ENCODE data around the gene DCUN1D2.
"Not testable (repeated sequence)": the region's sequence is repeated elsewhere in the genome, so short reads cannot be mapped to it uniquely, and the experiment has no call there.

Gene DCUN1D2

DNA sequence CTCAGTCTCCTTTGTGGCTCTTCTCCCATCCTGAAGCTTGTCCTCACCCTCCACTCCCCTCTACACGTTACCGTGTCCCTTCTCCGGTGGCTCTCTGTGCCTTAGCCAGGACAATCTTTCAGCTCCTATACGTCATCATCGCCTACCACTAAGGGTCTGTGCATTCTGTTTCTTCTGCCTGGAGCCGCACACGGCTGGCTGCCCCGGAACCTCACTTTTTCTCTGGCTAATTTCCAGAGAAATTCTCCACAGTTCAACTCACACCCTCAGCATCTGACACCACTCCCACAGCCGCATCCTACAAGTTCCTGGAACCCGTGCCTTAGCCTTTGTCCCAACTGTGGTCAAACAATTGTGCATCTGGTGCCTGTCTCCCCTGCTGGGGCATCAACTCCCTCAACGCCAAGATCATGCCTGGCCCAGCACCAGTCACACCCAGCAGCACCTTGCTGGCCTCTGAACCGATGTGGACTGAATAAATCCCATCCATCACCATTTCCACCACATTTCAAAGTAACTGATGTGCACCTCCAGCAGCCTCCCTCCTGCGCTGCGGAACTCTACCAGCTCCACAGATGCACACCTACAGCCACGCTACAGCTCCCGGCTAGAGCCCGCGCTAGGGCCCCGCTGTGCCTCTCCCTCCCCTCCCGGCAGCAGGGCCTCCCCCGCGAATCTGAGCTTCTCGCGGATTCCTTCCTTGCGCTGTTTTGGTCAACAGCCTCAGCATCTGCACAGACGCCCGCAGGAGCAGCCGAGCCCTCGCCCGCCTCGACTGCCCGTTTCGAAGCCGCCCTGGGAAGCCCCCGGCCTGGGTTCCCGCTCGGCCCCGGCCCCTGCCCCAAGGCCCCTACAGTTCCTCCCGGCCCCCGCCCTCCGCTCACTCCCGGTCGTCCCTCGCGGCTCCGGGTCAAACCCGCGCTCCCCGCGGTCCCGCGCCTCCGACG is 689 bp downstream of the DCUN1D2 start:
- DNase-seq (ENCODE audit: low read depth) = peak; percentile 68

DNA sequence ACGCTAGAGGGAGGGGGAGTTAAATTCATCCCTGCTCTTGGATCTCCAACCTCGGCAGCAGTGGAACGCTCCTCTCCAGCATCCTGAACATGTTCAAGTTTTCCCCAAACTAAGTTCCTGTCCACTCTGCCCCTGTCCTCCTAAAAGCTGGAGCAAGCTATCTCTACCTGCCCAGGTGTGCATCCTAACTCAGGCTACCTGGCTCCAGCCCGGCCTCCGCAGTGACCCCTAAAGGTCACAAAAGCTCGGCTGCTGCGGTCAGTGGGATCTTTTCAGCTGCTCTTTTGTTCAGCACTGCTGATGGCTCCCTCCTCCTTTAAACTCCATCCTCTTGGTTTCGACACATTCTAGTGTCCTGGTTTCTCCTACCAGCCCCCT is 1.4 kb downstream of the DCUN1D2 start:
- no peak for DNase-seq (ENCODE audit: low read depth)

DNA sequence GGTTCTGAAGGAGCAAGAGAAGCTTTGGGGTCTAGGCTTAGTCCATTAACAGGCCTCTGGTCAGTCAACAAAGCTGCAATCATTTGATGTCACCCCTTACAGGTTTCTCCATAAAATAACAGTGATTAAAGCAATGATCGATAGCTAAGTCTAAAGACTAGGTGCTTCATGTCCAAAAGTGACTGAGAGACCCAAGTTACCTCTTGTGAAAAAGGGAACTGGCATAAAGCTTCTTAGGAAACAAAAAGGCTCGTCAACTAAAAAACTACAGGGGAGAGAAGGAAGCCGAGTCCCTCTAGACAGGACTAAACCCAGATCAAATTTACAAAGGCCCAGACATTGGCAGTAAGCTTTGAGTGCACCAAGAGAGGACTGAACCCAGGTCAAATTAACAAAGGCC is 2.2 kb downstream of the DCUN1D2 start:
- no peak for DNase-seq (ENCODE audit: low read depth)

DNA sequence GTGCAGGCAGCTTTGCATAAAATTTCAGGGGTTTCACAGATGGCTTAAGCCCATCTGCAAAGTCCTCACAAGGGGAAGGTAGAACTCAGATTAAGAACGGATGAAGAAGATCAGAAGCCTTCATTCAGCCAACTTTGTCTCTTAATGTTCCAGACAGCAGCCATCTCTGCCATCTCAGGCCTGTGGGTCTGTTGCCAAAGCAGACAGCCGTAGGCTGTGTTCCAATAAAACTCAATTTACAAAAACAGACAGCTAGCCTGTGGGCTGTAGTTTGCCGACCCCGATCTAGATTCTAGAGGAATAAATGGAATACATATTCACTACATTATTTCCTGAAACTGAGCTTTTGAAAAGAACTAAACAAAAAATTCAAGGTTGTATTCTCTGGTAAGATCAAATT is 3.8 kb downstream of the DCUN1D2 start:
- DNase-seq (ENCODE audit: low read depth) = no peak

DNA sequence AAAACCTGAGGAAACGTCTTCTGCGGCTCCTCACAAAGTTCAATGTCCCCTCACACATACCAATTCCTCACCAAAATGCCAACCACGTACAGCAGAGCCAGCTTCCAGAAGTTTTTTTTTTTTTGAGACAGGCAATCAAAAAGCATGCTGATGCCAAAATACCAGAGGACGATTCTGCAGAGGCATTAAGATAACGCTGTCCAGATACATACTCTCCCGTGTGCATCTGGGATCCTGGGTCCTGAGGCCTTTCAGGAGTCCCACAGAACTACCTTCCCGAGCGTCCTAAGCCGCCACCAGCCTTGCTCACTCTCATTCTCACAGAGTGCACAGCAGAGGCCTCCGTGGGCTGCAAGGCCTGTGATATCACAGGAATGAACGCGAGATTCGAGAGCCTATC is 5.0 kb downstream of the DCUN1D2 start:
- no peak for DNase-seq (ENCODE audit: low read depth)

DNA sequence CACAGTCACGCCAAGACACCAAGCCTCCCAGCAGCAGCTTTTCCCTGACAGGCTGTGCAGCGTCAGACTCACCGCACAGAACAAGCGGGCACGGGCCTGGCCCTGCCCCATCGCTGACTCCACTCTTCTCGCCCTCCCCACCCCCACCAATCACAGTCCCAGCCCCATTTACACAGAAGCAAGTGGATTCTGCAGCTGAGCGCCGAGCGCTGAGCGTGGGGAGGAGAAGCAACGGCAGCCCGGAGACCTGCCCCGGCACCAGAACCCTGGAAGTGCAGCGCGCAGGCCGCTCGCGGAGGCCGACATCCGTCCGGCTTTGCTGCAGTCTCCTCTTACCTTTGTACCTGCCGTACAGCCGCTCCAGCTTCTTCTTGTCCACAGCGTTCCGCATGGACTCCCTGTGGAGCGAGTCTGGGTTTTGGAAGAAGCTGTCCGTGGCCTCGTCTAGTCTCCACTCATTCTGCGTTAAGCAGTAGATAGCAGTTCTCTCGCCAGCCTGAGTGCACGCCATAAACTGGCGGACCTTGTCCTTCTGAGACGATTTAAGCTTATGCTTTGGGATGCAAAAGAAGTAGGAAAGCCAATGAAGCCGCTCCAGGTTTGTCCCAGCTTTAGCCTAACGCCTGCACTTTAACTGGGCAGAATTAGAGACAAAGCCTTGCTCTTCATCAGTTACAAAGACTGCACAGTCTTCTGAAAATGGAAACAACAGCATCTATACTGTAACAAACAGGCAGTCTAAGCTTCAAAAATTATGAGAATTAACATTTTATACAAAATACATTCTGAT is 6.8 kb downstream of the DCUN1D2 start:
- DNase-seq (ENCODE audit: low read depth) = no peak

DNA sequence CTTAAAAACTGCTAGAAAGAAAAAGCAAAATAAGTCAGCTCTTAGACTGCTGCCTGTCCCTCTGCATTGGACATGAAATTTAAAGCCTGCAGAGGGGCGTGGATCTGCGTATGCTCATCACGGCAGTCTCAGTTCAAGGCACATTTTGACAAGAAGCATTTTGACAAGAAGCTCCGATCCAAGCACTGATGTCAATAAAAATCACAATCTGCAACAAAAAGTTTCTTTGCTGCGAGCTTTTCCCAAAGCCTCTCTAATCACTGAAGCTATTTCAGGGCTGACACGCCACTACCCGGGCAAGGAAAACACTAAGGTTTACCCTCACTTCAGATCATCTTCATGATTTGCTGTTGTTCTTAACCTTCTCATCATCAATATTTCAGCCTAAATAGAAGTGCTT is 7.4 kb downstream of the DCUN1D2 start:
- DNase-seq (ENCODE audit: low read depth) = no peak

DNA sequence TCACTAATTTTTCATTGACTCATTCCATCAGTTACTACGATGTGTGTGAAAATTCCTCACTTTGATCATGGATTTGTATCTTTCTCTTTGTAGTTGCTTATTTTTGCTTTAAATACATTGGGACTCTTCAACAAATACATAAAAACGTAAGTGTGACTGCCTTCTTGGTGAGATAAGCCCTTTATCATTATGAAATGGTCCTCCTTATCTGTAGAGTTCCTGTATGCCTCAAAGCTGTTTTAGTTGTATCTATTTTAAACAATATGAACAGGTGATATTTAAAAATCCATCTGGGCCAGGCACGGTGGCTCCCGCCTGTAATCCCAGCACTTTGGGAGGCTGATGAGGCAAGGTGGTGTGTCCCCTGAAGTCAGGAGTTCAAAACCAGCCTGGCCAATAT is 11.3 kb downstream of the DCUN1D2 start:
- no peak for DNase-seq (ENCODE audit: low read depth)

DNA sequence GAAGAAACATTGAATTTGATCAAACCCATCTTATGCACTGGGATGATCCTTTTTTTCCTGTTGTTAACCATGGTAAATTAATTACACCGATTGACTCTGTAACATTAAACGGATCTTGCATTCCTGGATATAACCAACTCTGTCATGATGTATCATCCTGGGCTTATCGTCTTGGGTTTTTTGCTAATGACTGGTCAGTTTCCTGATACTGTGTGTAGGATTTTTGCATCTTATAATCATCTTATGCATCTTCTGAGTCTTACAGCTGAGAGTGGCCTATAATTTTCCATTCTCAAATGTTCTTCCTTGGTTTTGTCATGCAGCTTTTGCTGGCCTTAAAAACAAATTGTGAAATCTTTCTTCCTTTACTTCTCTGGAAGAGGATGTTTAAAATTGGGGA is 12.8 kb downstream of the DCUN1D2 start:
- DNase-seq (ENCODE audit: low read depth) = peak; percentile 19

DNA sequence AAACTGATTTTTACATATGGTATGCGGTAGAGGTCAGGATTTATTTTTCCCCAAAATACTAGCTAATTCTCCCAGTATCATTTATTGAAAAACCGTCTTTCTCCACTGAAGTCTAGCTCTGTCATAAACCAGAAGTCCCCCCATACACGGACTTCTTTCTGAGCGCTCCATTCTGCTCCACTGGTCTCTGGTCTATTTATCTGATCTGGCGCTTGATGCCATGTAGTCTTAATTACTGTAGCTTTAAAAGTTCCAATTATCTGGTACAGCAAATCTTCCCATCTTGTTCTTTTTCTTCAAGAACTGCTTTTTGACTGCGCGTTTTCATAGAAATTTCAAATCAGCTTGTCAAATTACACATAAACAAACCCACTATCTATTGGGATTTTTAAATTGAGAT is 13.7 kb downstream of the DCUN1D2 start:
- no peak for DNase-seq (ENCODE audit: low read depth)

DNA sequence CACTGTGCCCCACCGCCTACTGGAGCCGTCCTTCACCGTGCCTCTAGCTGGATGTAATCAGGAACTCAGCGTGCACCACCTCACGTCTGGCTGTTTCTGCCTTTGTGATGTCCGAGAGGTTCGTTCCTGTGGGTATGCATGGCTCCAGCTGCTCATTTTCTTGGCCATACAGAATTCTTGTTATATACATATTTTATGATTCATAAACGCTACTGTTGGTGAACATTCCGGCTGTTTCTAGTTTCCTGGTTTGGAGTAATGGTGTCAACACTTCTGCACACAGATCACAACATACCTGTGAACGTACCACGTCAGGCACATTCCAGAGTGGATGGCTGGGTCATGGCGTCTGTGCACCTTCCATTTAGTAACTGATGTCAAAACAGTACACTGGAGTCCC is 14.6 kb downstream of the DCUN1D2 start:
- no peak for DNase-seq (ENCODE audit: low read depth)

DNA sequence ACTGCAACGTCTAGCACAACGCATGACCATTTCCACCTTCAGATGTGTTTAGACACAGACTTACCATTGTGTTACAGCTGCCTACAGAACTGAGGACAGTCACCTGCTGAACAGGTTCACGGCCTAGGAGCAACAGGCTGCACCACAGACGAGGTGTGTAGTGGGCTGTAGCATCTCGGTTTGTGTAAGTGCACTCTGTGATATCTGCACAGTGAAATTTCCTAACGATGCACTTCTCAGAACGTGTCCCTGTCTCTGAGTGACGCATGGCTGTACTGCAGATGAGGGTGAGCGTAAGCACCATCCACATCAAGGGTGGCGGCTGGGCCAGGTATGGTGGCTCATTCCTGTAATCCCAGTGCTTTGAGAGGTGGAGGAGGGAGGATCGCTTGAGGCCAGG is 15.2 kb downstream of the DCUN1D2 start:
- DNase-seq (ENCODE audit: low read depth) = no peak

DNA sequence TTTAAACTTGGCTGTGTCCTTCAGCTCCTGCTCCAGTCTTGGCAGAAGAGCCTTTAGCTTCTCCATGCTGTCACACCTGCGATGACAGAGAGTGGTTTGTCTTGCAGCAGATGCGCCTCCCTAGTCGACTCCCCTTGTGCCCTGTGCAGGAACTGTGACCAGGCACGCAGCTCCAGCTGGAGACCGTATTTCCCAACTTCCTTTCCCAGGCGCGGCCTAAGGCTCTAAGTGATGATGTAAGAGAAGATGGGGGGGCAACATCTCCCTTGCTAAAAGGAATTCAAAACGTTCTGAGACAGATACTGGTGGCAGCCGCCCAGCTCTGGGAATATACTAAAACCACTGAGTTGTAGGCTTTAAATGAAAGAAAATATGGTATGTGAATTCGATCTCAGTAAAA is 16.3 kb downstream of the DCUN1D2 start:
- peak; percentile 94 for DNase-seq (ENCODE audit: low read depth)

DNA sequence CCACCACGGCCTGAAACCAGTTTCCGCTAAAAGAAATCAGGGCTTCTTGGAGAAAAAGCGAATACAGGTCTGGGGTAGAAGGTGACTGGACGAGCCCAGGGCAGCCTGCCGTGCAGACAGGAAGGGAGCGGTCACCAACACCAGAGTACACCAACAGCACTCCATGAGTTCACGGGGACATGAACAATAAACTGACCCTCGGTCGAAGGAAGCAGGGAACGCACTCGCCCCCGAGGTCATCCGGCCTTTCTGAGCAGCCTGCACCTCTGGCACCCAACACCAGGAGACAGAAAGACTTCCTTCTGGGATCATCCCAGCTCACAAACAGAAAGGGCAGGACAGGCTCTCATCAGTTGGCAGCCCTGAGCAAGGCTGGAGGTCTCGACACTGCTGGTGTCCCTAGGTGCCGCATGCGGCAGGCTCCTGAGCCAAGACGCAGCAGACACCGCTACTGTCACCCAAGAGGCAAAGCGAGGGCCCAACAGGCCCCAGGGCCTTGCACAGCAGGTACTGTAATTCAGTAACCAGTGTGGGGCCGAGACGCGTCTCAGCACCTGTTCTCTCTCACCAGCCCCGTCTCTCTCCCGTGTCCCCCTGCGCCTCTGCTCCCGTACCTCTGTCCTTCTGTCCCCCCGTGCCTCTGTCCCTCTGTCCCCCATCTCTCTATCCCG is 18.0 kb downstream of the DCUN1D2 start:
- no peak for DNase-seq (ENCODE audit: low read depth)

DNA sequence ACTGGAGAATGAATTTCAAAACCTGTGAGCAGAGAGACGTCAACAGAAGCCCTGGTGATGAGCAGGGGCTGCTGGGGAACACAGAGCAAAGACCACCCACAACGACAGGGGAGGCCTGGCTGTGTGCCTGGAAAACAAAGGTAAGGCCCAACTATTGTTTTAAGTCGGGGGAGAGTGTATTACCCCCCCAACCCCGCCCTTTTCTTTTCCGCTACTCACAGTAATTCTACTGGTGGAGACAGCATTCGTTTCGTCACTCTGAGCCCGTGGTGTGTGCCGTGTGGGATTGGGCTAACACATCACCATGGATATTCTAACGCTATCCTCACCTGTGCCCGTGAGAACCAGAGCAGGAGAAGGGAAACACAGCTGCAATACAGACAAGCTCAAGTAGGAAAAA is 18.7 kb downstream of the DCUN1D2 start:
- no peak for DNase-seq (ENCODE audit: low read depth)

DNA sequence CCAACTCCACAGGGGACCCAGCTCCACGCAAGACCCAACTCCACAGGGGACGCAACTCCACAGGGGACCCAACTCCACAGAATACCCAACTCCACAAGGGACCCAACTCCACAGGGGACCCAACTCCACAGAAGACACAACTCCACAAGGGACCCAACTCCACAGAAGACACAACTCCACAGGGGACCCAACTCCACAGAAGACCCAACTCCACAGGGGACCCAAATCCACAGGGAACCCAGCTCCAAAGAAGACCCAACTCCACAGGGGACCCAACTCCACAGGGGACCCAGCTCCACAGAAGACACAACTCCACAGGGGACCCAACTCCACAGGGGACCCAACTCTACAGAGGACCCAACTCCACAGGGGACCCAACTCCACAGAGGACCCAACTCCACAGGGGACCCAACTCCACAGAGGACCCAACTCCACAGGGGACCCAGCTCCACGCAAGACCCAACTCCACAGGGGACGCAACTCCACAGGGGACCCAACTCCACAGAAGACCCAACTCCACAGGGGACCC is 19.8 kb downstream of the DCUN1D2 start:
- not testable (repeated sequence) for DNase-seq (ENCODE audit: low read depth)

DNA sequence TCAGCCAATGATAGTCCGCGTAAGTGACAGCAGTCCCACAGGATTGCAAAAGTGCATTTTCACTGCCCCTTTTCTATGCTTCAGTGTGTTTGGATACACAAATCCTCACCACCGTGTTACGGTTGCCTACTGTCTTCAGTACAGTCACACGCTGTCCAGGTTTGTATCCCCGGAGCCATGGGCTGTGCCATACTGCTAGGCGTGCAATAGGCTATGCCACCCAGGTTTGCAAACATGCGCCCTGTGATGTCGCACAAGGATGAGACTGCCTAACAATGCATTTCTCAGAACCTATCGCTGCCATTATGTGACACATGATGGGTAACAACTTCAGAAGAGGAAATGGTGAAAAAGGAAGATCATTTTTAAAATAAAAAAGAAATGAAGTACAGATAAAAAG is 20.4 kb downstream of the DCUN1D2 start:
- no peak for DNase-seq (ENCODE audit: low read depth)

DNA sequence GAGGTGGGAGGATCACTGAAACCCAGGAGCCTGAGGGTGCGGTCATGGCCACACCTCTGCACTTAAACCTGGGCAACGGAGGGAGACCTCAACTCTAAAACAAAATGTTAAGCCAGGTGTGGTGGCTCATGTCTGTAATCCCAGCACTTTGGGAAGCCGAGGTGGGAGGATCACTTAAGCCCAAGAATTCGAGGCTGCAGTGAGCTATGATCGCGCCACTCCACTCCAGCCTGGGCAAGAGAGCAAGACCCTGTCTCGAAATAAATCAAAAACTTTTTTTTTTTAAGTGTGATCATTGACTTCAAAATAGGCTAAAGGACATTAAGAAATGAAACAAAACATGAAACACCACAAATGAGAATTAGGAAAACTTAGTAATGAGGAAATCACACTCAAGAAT is 20.9 kb downstream of the DCUN1D2 start:
- no peak for DNase-seq (ENCODE audit: low read depth)

DNA sequence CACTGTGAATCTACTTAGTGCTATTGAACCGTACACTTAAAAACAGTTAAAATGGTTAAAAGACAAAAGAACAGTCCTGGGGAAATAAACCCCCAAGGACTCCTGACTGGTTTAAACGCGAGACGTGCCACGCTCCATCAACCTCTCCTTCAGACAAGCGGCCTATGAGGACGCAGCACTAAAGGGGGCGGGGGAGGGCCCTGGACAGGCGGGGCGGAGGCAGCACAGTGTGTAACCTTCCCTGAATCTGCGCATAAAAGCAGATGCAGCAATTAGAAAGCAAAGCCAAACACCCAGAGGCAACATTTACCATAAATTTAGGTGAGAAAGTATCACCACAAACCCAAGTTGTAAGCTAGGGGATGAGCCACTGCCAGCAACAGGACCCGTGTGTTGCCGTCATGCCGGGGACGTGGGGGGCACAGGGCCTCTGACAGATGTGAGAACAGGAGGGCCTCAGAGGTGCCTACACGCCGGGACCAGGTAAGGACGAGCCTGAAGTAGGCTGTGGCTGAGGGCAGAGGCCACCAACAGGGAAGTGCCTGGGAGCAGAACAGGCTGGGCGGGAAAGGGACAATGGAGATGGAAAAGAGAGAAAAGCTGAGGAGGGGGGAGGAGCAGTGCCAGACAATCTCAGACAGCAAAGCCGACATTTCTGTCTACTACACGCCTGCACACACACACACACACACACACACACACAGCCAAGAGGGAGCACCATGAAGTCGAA is 21.9 kb downstream of the DCUN1D2 start:
- DNase-seq (ENCODE audit: low read depth) = no peak

DNA sequence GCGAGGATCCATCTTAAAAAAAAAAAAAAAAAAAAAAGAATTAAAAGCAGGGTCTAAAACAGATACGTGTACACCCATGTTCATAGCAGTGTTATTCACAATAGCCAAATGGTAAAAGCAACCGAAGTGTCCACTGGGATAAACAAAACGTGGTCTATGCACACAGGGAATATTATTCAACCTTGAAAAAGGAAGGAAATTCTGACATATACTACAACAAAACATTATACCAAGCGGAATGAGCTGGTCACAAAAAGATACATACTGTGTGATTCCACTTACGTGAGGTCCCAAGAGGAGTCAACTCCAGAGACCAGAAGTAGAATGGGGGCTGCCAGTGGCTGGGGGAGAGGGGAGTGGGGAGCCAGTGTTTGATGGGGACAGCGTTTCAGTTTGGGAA is 22.5 kb downstream of the DCUN1D2 start:
- DNase-seq (ENCODE audit: low read depth) = no peak

DNA sequence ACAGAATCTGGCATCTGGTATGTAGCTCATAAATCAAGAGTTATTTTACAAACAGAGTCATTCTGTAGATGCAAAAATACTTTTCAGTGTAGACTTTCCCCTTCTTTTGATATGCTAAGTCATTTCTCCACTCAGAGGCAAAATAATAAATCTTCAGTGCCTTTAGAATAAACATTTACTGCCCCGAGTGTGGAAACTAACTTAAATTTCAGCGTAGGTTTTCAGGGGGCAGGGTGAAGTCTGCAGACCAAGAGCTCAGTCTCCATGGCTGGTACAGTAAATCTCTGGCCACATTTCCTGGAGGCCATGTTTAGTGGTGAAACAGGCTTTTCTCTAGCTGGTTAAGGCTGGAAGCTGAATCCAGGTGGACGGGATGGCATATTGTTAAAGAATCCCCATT is 24.1 kb downstream of the DCUN1D2 start:
- DNase-seq (ENCODE audit: low read depth) = no peak

DNA sequence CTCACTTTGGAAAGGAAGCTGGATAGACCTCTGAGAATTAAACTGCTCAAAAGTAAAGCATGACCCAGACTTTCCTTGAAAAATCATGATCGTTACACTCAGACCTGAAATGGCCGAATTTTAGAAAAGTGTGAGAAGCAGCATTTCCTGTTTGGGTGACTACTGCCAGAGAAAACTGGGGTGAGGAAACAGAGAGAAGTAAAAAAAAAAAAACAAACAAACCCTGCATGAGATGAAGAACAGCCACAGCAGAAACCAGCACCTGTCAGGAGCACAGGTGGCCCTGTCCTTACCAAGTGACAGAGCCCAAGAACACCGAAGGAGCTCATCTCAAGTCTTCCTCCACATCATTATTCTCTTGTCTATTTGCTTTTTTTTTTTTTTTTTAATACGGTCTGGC is 25.2 kb downstream of the DCUN1D2 start:
- no peak for DNase-seq (ENCODE audit: low read depth)
